Right cardiac atrium (tissue), 5 donors: Measurements from ENCODE around the gene ENDOV. TPM values are rescaled to one million over a fixed set of nuclear protein-coding genes. Genes with fewer than 3 reads are reported as not detected.
A peak's percentile ranks its signal among the peaks of the same experiment; 100 is the strongest.

Experiments
- ATAC-seq, 2 donors: fragments of 200-7000 bp; cut with Tn5 transposase; one replicate each; pipeline versions ENCODE4 v1.8.0 to v1.9.1; 2020; ENCODE audit warnings: moderate library complexity in 2 of 2, mild to moderate bottlenecking in 1 of 2
- DNase-seq, 3 donors: peaks; one replicate each; pipeline ENCODE4 v3.0.0-alpha.2; 2020
- H3K27ac ChIP-seq: one replicate; pipeline ENCODE4 v1.5.1; 2013; ENCODE audit warnings: mild to moderate bottlenecking, low read length, control low read depth, moderate library complexity
- H3K27me3 ChIP-seq: one replicate; pipeline ENCODE4 v1.6.1; 2013; ENCODE audit not compliant: control insufficient read depth, insufficient read depth
- H3K4me1 ChIP-seq: one replicate; pipeline ENCODE4 v1.6.1; 2013; ENCODE audit warnings: low read length; ENCODE audit not compliant: control insufficient read depth, insufficient read depth
- H3K4me3 ChIP-seq: one replicate; pipeline ENCODE4 v1.5.1; 2013; ENCODE audit warnings: low read length, control low read depth
- H3K9me3 ChIP-seq: one replicate; pipeline ENCODE4 v1.6.1; 2013; ENCODE audit warnings: low read length; ENCODE audit not compliant: control insufficient read depth
- WGBS: extraction: QIAGEN DNeasy Blood & Tissue Kit; methylation state at CpG from one replicate; pipeline ENCODE4 v1.1.7; 2013; 5-methylcytosine and 5-hydroxymethylcytosine counted together
- intact Hi-C, 4 donors: fragments of 100-400 bp; cut with DNase I; formaldehyde crosslinking; loops; one replicate each; pipeline versions ENCODE4 v1.11.0 to v1.14.0; 2022 to 2023
- polyA plus RNA-seq: library from polyadenylated mRNA; stranded (reverse); fragments of 200-250 nt; gene quantifications from one replicate; pipeline ENCODE4 v1.2.3, GENCODE V29; 2013
- total RNA-seq, 4 donors: library from RNA; stranded (reverse); fragmentation: NEBNext Ultra II Directional; extraction: Animal tissue kit (Norgen Biotek cat#: 25700); gene quantifications; one replicate each; pipeline ENCODE4 v1.2.1, GENCODE V29; 2021
- donor health status: healthy with polysubstance abuse.
- donor health status: DM: no; HTN: yes; CAD: no.
- donor health status: DM: no; HTN: no; CAD: no.
- donor health status: DM: no; HTN: yes; CAD: no; lungs with severe emphysema.
- donor health status: DM: yes; HTN: yes; CAD: no.

Gene ENDOV
- total and polyA plus RNA-seq, 5 donors = 7.8 to 12.1 (median 9.6) TPM

- H3K4me3 ChIP-seq = no peak overlapping the region
- peak in 1 of 3 donors; percentile 1 for DNase-seq
- H3K9me3 ChIP-seq = no peaks in the 10 kb centered on the region
- 67% methylated on average over 8 of the region's 8 CpGs for WGBS
- H3K4me1 ChIP-seq = no peaks in the 10 kb centered on the region
- ATAC-seq = no peak
- intact Hi-C loops = no loop called here
- H3K27me3 ChIP-seq = no peaks in the 10 kb centered on the region
- no peak overlapping the region for H3K27ac ChIP-seq
Measured at GRCh38 chr17:80471922-80472321, 57.0 kb downstream of the ENDOV start.

GRCh38 chr17:80472996-80473395 is 58.0 kb downstream of the ENDOV start:
- H3K4me3 ChIP-seq = no peak overlapping the region
- DNase-seq (peak in 1 of 3 donors; percentile 40), ATAC-seq (no peak)
- H3K27ac ChIP-seq = no peak overlapping the region
- no peaks in the 10 kb centered on the region for H3K9me3 ChIP-seq
- intact Hi-C loops = no loop called here
- no peaks in the 10 kb centered on the region for H3K27me3 ChIP-seq
- 84% methylated on average over 12 of the region's 12 CpGs for WGBS
- peaks cover 2% of the 10 kb centered on the region for H3K4me1 ChIP-seq

- DNase-seq = peak in 1 of 3 donors; percentile 30
- no peaks in the 10 kb centered on the region for H3K27me3 ChIP-seq
- 42% methylated on average over 7 of the region's 7 CpGs for WGBS
- intact Hi-C loops = no loop called here
- H3K4me3 ChIP-seq = no peak overlapping the region
- ATAC-seq = no peak
- H3K27ac ChIP-seq = no peak overlapping the region
- no peaks in the 10 kb centered on the region for H3K9me3 ChIP-seq
- peaks cover 2% of the 10 kb centered on the region for H3K4me1 ChIP-seq
Measured at GRCh38 chr17:80473701-80474100, 58.7 kb downstream of the ENDOV start.

- Histone ChIP-seq H3K4me1 (peaks cover 2% of the 10 kb centered on the region), H3K27me3 (no peaks in the 10 kb centered on the region), H3K4me3 (no peak overlapping the region), H3K27ac (no peak overlapping the region), H3K9me3 (no peaks in the 10 kb centered on the region)
- DNase-seq = peak in 1 of 3 donors; percentile 35
- intact Hi-C loops = no loop called here
- no peak for ATAC-seq
- 15% methylated on average over 16 of the region's 16 CpGs for WGBS
Measured at GRCh38 chr17:80474231-80474960, 59.4 kb downstream of the ENDOV start.

GRCh38 chr17:80474961-80475909 is 60.3 kb downstream of the ENDOV start:
- Histone ChIP-seq H3K4me1 (peaks cover 2% of the 10 kb centered on the region), H3K27ac (no peak overlapping the region)

GRCh38 chr17:80475910-80476876 is 61.2 kb downstream of the ENDOV start, which contains the start of gene NPTX1:
Gene NPTX1, minus strand, starts transcription at chr17:80476607. Its CDS starts 161 bp downstream, at chr17:80476446.
- Histone ChIP-seq H3K9me3 (no peaks in the 10 kb centered on the region), H3K4me3 (peak within 1 kb of the TSS; percentile 17), H3K4me1 (peaks cover 2% of the 10 kb centered on the region), H3K27me3 (no peaks in the 10 kb centered on the region), H3K27ac (no peak within 1 kb of the TSS)
- DNase-seq (peak in 1 of 3 donors; percentile 43), ATAC-seq (peak; percentile 16 to 31)
- WGBS = 2% methylated on average over 135 of the region's 136 CpGs
- intact Hi-C loops = no loop called here

More at GRCh38 chr17:80474961-80475909, 60.3 kb downstream of the ENDOV start:
- WGBS = 3% methylated on average over 55 of the region's 55 CpGs
- no peaks in the 10 kb centered on the region for H3K27me3 ChIP-seq
- ATAC-seq (no peak), DNase-seq (peak in 1 of 3 donors; percentile 33)
- no peaks in the 10 kb centered on the region for H3K9me3 ChIP-seq
- intact Hi-C loops = no loop called here
- H3K4me3 ChIP-seq = peak overlapping the region; percentile 17

- no peak overlapping the region for H3K27ac ChIP-seq
- peak overlapping the region; percentile 17 for H3K4me3 ChIP-seq
- peak in 1 of 3 donors; percentile 47 for DNase-seq
- no peak for ATAC-seq
- no peaks in the 10 kb centered on the region for H3K9me3 ChIP-seq
- intact Hi-C loops = no loop called here
- H3K27me3 ChIP-seq = no peaks in the 10 kb centered on the region
- H3K4me1 ChIP-seq = peaks cover 2% of the 10 kb centered on the region
- 1% methylated on average over 84 of the region's 84 CpGs for WGBS
Measured at GRCh38 chr17:80476877-80477646, 62.1 kb downstream of the ENDOV start.

GRCh38 chr17:80477647-80478478 is 62.9 kb downstream of the ENDOV start:
- peak; percentile 33 to 53 for ATAC-seq

GRCh38 chr17:80478487-80479245 is 63.7 kb downstream of the ENDOV start:
- DNase-seq (peak in 2 of 3 donors; percentile 40 to 41), ATAC-seq (peak in 1 of 2 donors; percentile 4)
- Histone ChIP-seq H3K9me3 (no peaks in the 10 kb centered on the region), H3K4me3 (peak overlapping the region; percentile 31), H3K27me3 (no peaks in the 10 kb centered on the region), H3K4me1 (peaks cover 2% of the 10 kb centered on the region), H3K27ac (no peak overlapping the region)
- 4% methylated on average over 51 of the region's 51 CpGs for WGBS
- intact Hi-C loops = no loop called here

More at GRCh38 chr17:80477647-80478478, 62.9 kb downstream of the ENDOV start:
- H3K4me3 ChIP-seq = peak overlapping the region; percentile 31
- DNase-seq = peak in 1 of 3 donors; percentile 74
- WGBS = 2% methylated on average over 103 of the region's 103 CpGs
- H3K27ac ChIP-seq = no peak overlapping the region
- H3K27me3 ChIP-seq = no peaks in the 10 kb centered on the region
- no peaks in the 10 kb centered on the region for H3K9me3 ChIP-seq
- H3K4me1 ChIP-seq = peaks cover 2% of the 10 kb centered on the region
- intact Hi-C loops = no loop called here
